HG03196 (cell line): ENCODE data around the gene NIPSNAP2.
"Not testable (repeated sequence)": the region's sequence is repeated elsewhere in the genome, so short reads cannot be mapped to it uniquely, and the experiment has no call there.

Source experiments
- ATAC-seq: cut with Tn5 transposase; IDR thresholded peaks from one replicate; pipeline ENCODE4 v1.9.1; 2021; ENCODE audit not compliant: unreplicated experiment

The NIPSNAP2 gene

GRCh38 chr7:55964261-55965099, at the start of gene NIPSNAP2:
TSS of gene NIPSNAP2 (plus strand) at chr7:55964585. CDS start at chr7:55964610, 25 bp downstream.
- peak; percentile 73 for ATAC-seq

DNA sequence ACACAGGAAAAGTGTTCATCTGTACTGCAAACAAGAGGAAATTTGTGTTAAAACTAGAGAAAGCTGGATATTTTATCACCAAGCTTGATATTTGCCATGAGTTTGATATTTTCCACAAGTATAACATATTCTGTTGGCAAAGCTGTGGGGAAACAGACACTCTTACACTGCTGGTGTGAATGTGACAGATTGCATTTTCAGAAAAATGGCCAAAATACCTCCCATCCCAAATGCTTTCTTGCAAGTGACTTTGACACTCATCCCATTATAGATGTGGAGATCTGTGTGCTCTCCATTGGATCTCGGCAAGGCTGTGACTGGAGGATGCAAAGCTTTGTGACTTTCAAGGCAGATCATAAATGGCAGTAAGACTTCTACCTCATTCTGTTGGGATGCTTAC, 46.6 kb upstream of the NIPSNAP2 start:
- no peak for ATAC-seq

DNA sequence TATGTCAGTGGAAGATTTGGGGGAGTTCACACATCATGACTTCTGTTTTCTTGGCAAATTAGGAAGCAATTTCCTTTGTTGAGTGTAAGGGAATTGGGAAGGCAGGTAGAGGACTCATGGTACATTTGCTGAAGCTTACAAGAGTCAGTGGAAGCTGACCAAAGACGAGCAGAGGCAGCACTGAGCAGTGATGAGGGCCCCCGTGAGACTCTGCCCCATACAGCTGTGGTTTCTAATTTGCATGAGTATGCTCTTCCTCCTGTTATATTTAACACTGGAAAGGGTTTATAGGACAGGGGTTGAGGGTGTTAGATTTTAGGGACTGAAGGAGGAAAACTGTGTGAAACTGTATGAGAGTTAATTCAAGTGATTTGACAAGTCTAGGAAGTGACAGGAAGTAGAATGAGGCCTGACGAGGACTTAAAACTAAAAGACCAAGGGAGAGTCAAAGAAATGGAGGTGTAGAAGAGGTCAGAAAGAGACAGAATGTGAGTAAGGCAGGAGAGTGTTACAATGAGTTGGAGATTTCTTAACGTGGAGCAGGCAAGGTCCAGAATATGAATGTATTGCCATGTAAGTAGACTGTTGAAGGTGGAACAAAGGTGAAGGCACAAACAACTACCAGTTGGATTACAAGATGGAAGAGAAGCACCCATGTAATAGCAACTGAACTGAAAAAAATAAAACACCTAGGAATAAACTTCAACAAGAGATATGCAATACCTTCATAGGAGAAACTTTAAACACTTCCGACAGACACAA, 36.2 kb upstream of the NIPSNAP2 start:
- ATAC-seq, result no peak

DNA sequence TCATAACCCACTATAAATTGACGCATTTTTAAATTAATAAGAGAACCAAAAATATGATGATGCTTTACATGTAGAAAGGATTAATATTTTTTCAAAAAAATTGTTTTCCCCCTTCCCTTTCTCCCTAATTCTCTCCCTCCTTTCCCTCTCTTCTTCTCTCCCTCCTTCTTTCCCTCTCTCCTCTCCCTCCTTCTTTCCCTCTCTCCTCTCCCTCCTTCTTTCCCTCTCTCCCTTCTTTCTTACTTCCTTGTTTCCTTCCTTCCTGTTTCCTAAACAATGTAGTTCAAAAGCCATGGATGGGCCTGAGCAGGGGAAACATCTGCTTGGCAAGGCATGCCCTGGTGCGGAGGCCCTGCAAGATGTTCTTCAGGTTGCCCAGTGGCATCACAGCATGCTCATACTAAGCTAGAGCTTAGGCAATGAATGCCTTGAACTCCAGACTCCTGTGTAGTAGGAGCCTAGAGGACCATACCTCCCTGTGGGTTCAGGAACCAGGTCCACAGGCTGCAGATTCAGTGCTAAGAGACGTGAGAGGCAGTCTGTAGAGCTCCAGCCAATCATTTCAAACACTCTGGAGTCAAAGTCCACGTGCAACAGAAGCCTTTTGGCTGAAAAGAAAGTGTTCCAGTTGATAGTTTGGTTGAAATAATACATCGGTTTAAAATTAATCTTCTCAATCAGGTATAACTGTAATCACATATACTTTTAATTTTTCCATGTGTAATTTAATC, 32.8 kb upstream of the NIPSNAP2 start:
- ATAC-seq, result no peak

GRCh38 chr7:55939514-55940123, 24.8 kb upstream of the NIPSNAP2 start:
- ATAC-seq, result no peak

DNA sequence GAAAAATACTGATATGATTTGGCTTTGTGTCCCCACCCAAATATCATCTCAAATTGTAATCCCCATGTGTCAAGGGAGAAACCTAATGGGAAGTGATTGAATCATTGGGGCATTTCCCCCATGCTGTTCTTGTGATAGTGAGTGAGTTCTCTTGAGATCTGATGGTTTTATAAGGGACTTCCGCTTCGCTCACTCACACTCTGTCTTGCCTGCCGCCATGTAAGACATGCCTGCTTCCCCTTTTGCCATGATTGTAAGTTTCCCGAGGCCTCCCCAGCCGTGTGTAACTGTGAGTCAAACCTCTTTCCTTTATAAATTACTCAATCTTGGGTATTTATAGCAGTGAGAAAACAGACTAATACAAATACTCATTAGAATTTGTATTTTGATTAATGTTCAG, 17.8 kb upstream of the NIPSNAP2 start:
- no peak for ATAC-seq

GRCh38 chr7:55951637-55952351, 12.6 kb upstream of the NIPSNAP2 start, which contains the start of gene MRPS17:
TSS of gene MRPS17 (plus strand) at chr7:55951877. CDS start at chr7:55953196, 1,319 bp downstream.
- peak; percentile 100 for ATAC-seq

GRCh38 chr7:55952352-55952671, 12.1 kb upstream of the NIPSNAP2 start:
- not testable (repeated sequence) for ATAC-seq

DNA sequence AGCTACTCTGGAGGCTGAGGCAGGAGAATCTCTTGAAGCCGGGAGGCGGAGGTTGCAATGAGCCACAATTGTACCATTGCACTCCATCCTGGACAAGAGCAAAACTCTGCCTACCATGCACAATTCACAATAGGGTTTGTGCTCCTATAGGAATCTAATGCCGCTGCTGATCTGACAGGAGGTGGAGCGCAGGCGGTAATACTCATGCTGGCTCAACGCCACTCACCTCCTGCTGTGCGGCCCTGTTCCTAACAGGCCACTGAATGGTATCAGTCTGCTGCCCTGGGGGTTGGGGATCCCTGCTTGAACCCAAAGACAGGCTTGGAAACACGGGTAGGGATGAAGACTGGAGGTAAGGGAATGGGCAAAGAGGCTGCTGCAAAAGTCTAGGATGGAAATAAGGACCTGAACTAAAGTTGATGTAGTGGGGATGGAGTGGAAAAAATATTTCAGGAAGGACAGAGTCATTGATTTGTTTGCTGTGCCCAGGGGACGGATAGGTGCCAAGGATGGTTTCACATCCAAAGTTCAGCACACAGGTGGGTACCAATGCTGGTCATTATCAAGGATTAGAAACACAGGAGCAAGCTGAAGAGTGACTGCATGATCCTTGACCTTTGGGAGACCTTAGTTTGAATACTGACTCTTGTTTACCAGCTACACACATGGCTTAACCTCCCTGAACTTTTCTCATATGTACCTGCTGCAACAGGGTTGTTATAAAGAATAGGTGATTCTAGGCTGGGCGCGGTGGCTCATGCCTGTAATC, 10.5 kb upstream of the NIPSNAP2 start:
- no peak for ATAC-seq

DNA sequence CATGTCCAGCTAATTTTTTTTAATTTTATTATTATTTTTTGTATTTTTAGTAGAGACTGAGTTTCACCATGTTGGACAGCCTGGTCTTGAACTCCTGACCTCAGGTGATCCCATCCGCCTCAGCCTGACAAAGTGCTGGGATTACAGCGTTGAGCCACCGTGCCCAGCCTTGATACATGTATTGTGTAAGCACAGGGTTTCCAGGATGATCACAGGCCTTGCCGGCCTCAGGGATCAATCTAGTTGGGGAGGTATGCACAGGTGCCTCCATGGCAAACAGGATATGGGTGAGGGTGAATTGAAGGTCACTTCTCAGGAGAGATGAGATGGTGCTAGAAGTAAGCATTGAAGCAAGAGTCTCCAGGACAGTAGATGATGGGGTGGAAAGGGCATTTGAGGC, 7.2 kb upstream of the NIPSNAP2 start:
- ATAC-seq, result no peak

- ATAC-seq, result no peak
Measured at GRCh38 chr7:55962014-55962413, 2.4 kb upstream of the NIPSNAP2 start.

DNA sequence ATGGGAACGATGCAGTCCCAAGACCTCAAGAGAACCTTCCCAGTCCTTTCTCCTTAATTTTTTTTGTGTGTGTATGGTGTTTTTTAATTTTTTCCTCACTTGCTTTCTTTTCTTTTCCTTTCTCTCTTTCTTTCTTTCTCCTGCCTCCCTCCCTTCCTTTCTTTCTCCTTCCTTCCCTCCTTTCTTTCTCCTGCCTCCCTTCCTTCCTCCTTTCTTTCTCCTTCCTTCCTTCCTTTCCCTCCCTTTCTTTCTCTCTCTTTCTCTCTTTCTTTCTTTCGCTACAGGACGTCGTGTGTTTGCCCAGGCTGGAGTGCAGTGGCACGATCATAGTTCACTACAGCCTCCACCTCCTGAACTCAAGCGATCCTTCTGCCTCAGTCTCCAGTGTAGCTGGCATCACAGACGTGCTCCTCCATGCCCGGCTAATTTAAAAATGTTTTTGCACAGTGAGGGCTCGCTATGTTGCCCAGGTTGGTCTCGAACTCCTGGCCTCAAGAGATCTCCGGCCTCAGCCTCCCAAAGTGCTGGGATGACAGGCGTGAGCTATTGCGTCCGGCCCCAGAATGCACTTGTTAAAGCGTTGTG, 709 bp upstream of the NIPSNAP2 start:
- no peak for ATAC-seq

- ATAC-seq, result no peak
Measured at GRCh38 chr7:55965100-55965470, 700 bp downstream of the NIPSNAP2 start.

DNA sequence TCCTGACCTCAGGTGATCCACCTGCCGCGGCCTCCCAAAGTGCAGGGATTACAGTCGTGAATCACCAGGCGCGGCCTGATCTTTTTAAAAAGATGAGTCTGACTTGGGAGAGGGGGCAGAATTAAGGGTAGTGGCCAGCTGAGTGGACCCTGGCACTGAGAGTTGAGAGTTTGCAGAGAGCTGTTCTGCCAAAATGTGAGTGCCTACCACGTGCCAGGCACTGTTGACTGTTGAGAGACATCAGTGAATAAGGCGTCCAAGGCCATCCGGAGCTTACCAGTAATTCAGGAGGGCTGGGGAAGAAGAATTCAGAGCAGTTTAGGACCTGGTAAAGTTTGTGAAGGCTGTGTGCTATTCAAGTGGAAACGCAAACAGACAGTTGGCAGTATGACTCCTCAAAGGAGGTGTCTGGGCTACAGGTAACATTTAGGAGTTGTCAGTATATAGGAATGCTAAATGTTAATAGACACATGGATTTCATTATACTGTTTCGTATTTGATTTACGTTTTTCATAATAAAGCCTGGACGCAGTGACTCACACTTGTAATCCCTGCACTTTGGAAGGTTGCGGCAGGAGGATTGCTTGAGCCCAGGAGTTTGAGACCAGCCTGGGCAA, 1.5 kb downstream of the NIPSNAP2 start:
- no peak for ATAC-seq

- ATAC-seq, result no peak
Measured at GRCh38 chr7:55966851-55967250, 2.5 kb downstream of the NIPSNAP2 start.

- ATAC-seq, result no peak
Measured at GRCh38 chr7:55969391-55969790, 5.0 kb downstream of the NIPSNAP2 start.

GRCh38 chr7:55970561-55970960, 6.2 kb downstream of the NIPSNAP2 start:
- no peak for ATAC-seq

GRCh38 chr7:55970978-55971377, 6.6 kb downstream of the NIPSNAP2 start:
- no peak for ATAC-seq

GRCh38 chr7:55973747-55974250, 9.4 kb downstream of the NIPSNAP2 start:
- no peak for ATAC-seq
